ENCODE measurements around the gene ITGA2. TPM values are rescaled to one million over a fixed set of nuclear protein-coding genes. Genes with fewer than 3 reads are reported as not detected.

ITGA2 gene
- total RNA-seq, 1 donor from 2014 or later = 18.4 TPM

DNA sequence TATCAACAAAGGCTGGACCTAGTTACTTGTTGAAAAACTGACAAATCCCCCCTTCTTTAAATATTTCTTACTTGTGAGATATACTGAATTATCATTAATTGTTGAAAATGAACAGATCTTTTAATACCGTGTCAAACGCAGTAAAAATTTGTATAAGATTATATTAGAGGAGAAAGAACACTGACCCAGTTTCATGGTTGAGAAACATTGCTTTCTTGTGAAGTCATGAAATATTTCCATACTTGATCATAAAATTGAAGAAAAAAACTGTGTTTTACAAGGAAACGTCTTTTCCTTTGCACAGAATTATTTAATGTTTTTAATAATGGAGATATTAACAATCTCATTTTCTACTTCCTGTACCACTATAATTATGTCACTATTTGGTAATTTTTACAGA is 74.6 kb downstream of the ITGA2 start:
- H3K9me3 ChIP-seq = no peaks in the 10 kb centered on the region
- no peaks in the 10 kb centered on the region for H3K4me1 ChIP-seq
- H3K36me3 ChIP-seq = peaks cover 0 to 5% of the 10 kb centered on the region in 2 donors
- H3K4me3 ChIP-seq = no peak overlapping the region
- H3K27me3 ChIP-seq = no peaks in the 10 kb centered on the region
- no peak overlapping the region for H3K27ac ChIP-seq
- TF ChIP-seq, protein P1, sequence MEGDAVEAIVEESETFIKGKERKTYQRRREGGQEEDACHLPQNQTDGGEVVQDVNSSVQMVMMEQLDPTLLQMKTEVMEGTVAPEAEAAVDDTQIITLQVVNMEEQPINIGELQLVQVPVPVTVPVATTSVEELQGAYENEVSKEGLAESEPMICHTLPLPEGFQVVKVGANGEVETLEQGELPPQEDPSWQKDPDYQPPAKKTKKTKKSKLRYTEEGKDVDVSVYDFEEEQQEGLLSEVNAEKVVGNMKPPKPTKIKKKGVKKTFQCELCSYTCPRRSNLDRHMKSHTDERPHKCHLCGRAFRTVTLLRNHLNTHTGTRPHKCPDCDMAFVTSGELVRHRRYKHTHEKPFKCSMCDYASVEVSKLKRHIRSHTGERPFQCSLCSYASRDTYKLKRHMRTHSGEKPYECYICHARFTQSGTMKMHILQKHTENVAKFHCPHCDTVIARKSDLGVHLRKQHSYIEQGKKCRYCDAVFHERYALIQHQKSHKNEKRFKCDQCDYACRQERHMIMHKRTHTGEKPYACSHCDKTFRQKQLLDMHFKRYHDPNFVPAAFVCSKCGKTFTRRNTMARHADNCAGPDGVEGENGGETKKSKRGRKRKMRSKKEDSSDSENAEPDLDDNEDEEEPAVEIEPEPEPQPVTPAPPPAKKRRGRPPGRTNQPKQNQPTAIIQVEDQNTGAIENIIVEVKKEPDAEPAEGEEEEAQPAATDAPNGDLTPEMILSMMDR (IDR thresholded peaks at IDR 0.05) = no peak
- TF ChIP-seq POLR2A (IDR thresholded peaks at IDR 0.05) (no peak), POLR2AphosphoS5 (IDR thresholded peaks at IDR 0.05; ENCODE audit: insufficient read depth in 1 of 2, low read depth in 1 of 2) (no peak)
- intact Hi-C loops (cut with DNase I) = no loop called here
- DNase-seq (ENCODE audit: extremely low spot score in 2 of 2) = no peak

DNA sequence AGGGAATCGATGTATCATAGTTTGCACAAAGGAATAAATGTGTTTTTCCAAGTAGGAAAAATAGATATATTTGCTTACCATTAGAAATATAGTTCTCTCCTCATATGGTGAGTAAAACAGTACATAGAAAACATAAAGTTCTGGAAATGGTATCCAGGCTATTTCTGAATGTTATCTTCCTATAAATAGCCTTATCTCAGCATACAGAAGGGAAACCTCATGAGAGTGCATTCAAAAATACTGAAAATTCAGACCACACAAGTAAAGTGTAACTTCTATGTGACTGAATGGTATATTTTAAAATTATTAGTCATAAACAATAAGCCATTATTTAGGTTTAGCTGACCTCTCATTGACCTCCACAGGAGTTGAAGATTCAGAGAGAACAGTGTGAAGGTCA is 76.9 kb downstream of the ITGA2 start:
- intact Hi-C loops (cut with DNase I) = no loop called here
- Histone ChIP-seq H3K27me3 (no peaks in the 10 kb centered on the region), H3K36me3 (no peaks in the 10 kb centered on the region), H3K4me1 (no peaks in the 10 kb centered on the region), H3K4me3 (no peak overlapping the region), H3K27ac (no peak overlapping the region), H3K9me3 (no peaks in the 10 kb centered on the region)
- TF ChIP-seq POLR2A (IDR thresholded peaks at IDR 0.05) (no peak), POLR2AphosphoS5 (IDR thresholded peaks at IDR 0.05; ENCODE audit: insufficient read depth in 1 of 2, low read depth in 1 of 2) (no peak)
- TF ChIP-seq, protein P1 (IDR thresholded peaks at IDR 0.05) = no peak
- DNase-seq (ENCODE audit: extremely low spot score in 2 of 2) = no peak

DNA sequence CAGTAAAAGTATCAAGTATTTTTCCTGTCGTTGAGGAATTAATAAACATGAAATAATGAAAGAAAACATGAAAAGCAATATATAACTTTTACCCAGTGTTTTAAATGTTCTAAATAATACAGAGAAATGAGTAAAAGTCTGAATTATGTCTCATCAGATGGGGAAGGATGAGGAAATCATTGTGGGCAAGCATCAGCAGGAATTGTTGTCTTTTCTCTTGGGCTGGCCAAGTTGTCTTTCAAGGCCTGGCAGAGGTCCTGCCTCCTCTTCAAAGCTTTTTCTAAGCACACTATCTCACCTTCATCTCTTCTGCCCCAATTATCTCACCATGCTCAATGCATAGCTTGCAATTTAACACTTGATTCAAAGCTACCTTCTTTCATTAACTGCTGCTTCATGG is 78.5 kb downstream of the ITGA2 start:
- TF ChIP-seq POLR2AphosphoS5 (IDR thresholded peaks at IDR 0.05; ENCODE audit: insufficient read depth in 1 of 2, low read depth in 1 of 2) (no peak), POLR2A (IDR thresholded peaks at IDR 0.05) (no peak)
- TF ChIP-seq, protein P1 (IDR thresholded peaks at IDR 0.05) = no peak
- no peaks in the 10 kb centered on the region for H3K27me3 ChIP-seq
- H3K4me1 ChIP-seq = no peaks in the 10 kb centered on the region
- no peaks in the 10 kb centered on the region for H3K36me3 ChIP-seq
- intact Hi-C loops (cut with DNase I) = no loop called here
- H3K9me3 ChIP-seq = no peaks in the 10 kb centered on the region
- no peak overlapping the region for H3K4me3 ChIP-seq
- no peak for DNase-seq (ENCODE audit: extremely low spot score in 2 of 2)
- no peak overlapping the region for H3K27ac ChIP-seq

DNA sequence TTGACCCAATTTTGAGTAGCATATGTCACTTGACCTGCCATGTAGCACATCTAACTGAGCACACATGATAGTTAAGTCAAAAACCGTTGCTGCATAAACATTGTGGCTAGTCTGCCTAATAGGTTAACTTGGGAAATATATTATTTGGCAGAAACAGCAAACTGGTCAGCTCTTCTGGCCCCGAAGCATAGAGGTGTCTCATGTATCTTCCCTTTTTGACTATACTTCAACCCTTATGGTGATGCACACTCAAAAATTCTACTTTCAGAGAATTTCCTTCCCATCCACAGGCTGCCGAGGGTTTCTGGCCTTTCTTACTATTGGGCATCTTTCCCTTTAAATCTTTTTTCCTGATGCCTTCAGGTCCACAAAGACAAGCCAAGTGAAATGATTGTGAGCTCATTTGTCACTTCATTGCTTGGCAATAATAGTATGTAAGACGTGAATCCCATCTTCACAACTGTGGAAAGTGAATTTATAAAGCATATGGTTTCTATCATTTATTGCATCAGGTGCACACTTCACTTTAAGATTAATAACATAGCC is 79.2 kb downstream of the ITGA2 start:
- Histone ChIP-seq H3K4me1 (no peaks in the 10 kb centered on the region), H3K27me3 (no peaks in the 10 kb centered on the region), H3K4me3 (no peak overlapping the region), H3K27ac (no peak overlapping the region), H3K36me3 (no peaks in the 10 kb centered on the region), H3K9me3 (no peaks in the 10 kb centered on the region)
- TF ChIP-seq, protein P1 (IDR thresholded peaks at IDR 0.05) = no peak
- no peak for DNase-seq (ENCODE audit: extremely low spot score in 2 of 2)
- intact Hi-C loops (cut with DNase I) = no loop called here

DNA sequence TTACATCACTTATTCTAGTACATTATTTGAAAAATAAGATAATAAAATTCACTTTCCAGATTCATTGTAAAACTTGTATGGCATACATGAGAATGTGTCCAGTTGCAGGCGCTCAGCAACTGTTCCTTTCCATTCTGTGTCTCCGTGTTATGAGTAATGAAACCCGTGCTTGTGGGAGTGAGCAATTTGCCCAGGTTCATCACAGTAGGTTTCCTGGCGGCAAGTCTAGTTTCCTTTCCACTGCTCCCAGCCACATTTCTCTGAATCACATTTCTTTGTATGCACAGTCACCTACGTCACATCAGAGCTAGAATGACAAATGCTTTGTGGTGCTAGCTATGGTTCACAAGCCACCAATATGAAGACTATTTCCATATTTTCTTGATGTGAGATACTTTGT is 80.5 kb downstream of the ITGA2 start:
- no peak for TF ChIP-seq POLR2A (IDR thresholded peaks at IDR 0.05)
- TF ChIP-seq, protein P1 (IDR thresholded peaks at IDR 0.05) = no peak
- TF ChIP-seq POLR2AphosphoS5 (IDR thresholded peaks at IDR 0.05; ENCODE audit: insufficient read depth in 1 of 2, low read depth in 1 of 2) = no peak
- H3K4me3 ChIP-seq = no peak overlapping the region
- no peaks in the 10 kb centered on the region for H3K9me3 ChIP-seq
- no peaks in the 10 kb centered on the region for H3K36me3 ChIP-seq
- no peak for DNase-seq (ENCODE audit: extremely low spot score in 2 of 2)
- no peak overlapping the region for H3K27ac ChIP-seq
- no peaks in the 10 kb centered on the region for H3K4me1 ChIP-seq
- intact Hi-C loops (cut with DNase I) = no loop called here
- H3K27me3 ChIP-seq = no peaks in the 10 kb centered on the region
